SK-N-SH treated with all-trans-retinoic acid at 6 μM for 48 hours (cell line): ENCODE data around the gene LILRB1.

Experiments used
- ATAC-seq: fragments of 200-7000 bp; cut with Tn5 transposase; 3 replicates; pipeline ENCODE4 v1.9.1; 2020; ENCODE audit warnings: mild to moderate bottlenecking, moderate library complexity
- BACH2 ChIP-seq: fragments of 250-450 bp; sonication (Bioruptor Pico); IDR thresholded peaks from 2 replicates; pipeline ENCODE4 v1.9.0; 2021; ENCODE audit warnings: mild to moderate bottlenecking, borderline replicate concordance
- CSDC2 ChIP-seq: fragments of 250-450 bp; sonication (Bioruptor Pico); IDR thresholded peaks from 2 replicates; pipeline ENCODE4 v1.5.0; 2020; ENCODE audit warnings: mild to moderate bottlenecking, moderate library complexity
- CSRNP3 ChIP-seq: fragments of 250-450 bp; sonication (Bioruptor Pico); IDR thresholded peaks from 2 replicates; pipeline ENCODE4 v1.5.1; 2021; ENCODE audit warnings: mild to moderate bottlenecking, moderate library complexity
- ESRRG ChIP-seq: fragments of 250-450 bp; sonication (Bioruptor Pico); IDR thresholded peaks from 2 replicates; pipeline ENCODE4 v1.6.1; 2021; ENCODE audit warnings: mild to moderate bottlenecking
- GLIS3 ChIP-seq: fragments of 250-450 bp; sonication (Bioruptor Pico); IDR thresholded peaks from 2 replicates; pipeline ENCODE4 v1.5.0; 2020; ENCODE audit warnings: mild to moderate bottlenecking, moderate library complexity
- ISL1 ChIP-seq: fragments of 250-450 bp; sonication (Bioruptor Pico); IDR thresholded peaks from 2 replicates; pipeline ENCODE4 v2.1.2; 2022; ENCODE audit warnings: mild to moderate bottlenecking, moderate library complexity
- OSR1 ChIP-seq: fragments of 250-450 bp; sonication (Bioruptor Pico); IDR thresholded peaks from 2 replicates; pipeline ENCODE4 v1.8.0; 2022; ENCODE audit warnings: moderate library complexity, mild to moderate bottlenecking, inconsistent platforms
- PPARA ChIP-seq: fragments of 250-450 bp; sonication (Bioruptor Pico); IDR thresholded peaks from 2 replicates; pipeline ENCODE4 v1.5.0; 2020; ENCODE audit warnings: mild to moderate bottlenecking, borderline replicate concordance
- RARB ChIP-seq: fragments of 250-450 bp; sonication (Bioruptor Pico); IDR thresholded peaks from 2 replicates; pipeline ENCODE4 v1.8.0; 2021; ENCODE audit warnings: mild to moderate bottlenecking, moderate library complexity
- SNAI2 ChIP-seq: fragments of 250-450 bp; sonication (Bioruptor Pico); IDR thresholded peaks from 2 replicates; pipeline ENCODE4 v1.5.0; 2020; ENCODE audit warnings: mild to moderate bottlenecking, moderate library complexity
- TCF4 ChIP-seq: fragments of 250-450 bp; sonication (Bioruptor Pico); IDR thresholded peaks from 2 replicates; pipeline ENCODE4 v1.8.0; 2021; ENCODE audit warnings: mild to moderate bottlenecking, moderate library complexity, borderline replicate concordance
- TOX ChIP-seq: fragments of 250-450 bp; sonication (Bioruptor Pico); IDR thresholded peaks from 2 replicates; pipeline ENCODE4 v1.8.0; 2021; ENCODE audit warnings: mild to moderate bottlenecking, moderate library complexity, borderline replicate concordance
- ZC3H10 ChIP-seq: fragments of 250-450 bp; sonication (Bioruptor Pico); IDR thresholded peaks from 2 replicates; pipeline ENCODE4 v1.5.1; 2021; ENCODE audit warnings: mild to moderate bottlenecking, moderate library complexity
- ZFP3 ChIP-seq: fragments of 250-450 bp; sonication (Bioruptor Pico); IDR thresholded peaks from 2 replicates; pipeline ENCODE4 v1.5.0; 2020; ENCODE audit warnings: mild to moderate bottlenecking, moderate library complexity
- ZFP30 ChIP-seq: fragments of 450-650 bp; formaldehyde crosslinking; IDR thresholded peaks from 2 replicates; pipeline ENCODE4 v1.5.0; 2022; ENCODE audit warnings: mild to moderate bottlenecking, moderate library complexity
- ZNF8 ChIP-seq: fragments of 450-650 bp; formaldehyde crosslinking; IDR thresholded peaks from 2 replicates; pipeline ENCODE4 v1.5.0; 2020; ENCODE audit warnings: mild to moderate bottlenecking, moderate library complexity
- TF ChIP-seq, protein P1 (sequence below): fragments of 250-450 bp; sonication (Bioruptor Pico); IDR thresholded peaks from 2 replicates; pipeline ENCODE4 v1.5.0; 2020; ENCODE audit warnings: mild to moderate bottlenecking, moderate library complexity
- TF ChIP-seq, protein P2 (sequence below): fragments of 250-450 bp; sonication (Bioruptor Pico); IDR thresholded peaks from 2 replicates; pipeline ENCODE4 v1.8.0; 2020; ENCODE audit warnings: mild to moderate bottlenecking, moderate library complexity, borderline replicate concordance
- TF ChIP-seq, protein P3 (sequence below): fragments of 250-450 bp; sonication (Bioruptor Pico); IDR thresholded peaks from 2 replicates; pipeline ENCODE4 v1.8.0; 2021; ENCODE audit warnings: low read depth, mild to moderate bottlenecking, moderate library complexity, borderline replicate concordance
- TF ChIP-seq, protein P4 (sequence below): fragments of 250-450 bp; sonication (Bioruptor Pico); IDR thresholded peaks from 2 replicates; pipeline ENCODE4 v1.5.1; 2020; ENCODE audit warnings: low read depth, mild to moderate bottlenecking, moderate library complexity

Gene LILRB1

GRCh38 chr19:54667217-54667616, 36.9 kb downstream of the LILRB1 start:
- TF ChIP-seq OSR1 (no peak), CSDC2 (no peak), TOX (CRISPR knock-in tag) (no peak), RARB (CRISPR knock-in tag) (no peak), ESRRG (no peak), ZNF8 (no peak), ZC3H10 (CRISPR knock-in tag) (no peak), GLIS3 (no peak), ZFP30 (CRISPR knock-in tag) (no peak), ZFP3 (CRISPR knock-in tag) (no peak)
- TF ChIP-seq, protein P1, sequence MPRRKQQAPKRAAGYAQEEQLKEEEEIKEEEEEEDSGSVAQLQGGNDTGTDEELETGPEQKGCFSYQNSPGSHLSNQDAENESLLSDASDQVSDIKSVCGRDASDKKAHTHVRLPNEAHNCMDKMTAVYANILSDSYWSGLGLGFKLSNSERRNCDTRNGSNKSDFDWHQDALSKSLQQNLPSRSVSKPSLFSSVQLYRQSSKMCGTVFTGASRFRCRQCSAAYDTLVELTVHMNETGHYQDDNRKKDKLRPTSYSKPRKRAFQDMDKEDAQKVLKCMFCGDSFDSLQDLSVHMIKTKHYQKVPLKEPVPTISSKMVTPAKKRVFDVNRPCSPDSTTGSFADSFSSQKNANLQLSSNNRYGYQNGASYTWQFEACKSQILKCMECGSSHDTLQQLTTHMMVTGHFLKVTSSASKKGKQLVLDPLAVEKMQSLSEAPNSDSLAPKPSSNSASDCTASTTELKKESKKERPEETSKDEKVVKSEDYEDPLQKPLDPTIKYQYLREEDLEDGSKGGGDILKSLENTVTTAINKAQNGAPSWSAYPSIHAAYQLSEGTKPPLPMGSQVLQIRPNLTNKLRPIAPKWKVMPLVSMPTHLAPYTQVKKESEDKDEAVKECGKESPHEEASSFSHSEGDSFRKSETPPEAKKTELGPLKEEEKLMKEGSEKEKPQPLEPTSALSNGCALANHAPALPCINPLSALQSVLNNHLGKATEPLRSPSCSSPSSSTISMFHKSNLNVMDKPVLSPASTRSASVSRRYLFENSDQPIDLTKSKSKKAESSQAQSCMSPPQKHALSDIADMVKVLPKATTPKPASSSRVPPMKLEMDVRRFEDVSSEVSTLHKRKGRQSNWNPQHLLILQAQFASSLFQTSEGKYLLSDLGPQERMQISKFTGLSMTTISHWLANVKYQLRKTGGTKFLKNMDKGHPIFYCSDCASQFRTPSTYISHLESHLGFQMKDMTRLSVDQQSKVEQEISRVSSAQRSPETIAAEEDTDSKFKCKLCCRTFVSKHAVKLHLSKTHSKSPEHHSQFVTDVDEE (CRISPR knock-in tag): no peak
- TF ChIP-seq, protein P2, sequence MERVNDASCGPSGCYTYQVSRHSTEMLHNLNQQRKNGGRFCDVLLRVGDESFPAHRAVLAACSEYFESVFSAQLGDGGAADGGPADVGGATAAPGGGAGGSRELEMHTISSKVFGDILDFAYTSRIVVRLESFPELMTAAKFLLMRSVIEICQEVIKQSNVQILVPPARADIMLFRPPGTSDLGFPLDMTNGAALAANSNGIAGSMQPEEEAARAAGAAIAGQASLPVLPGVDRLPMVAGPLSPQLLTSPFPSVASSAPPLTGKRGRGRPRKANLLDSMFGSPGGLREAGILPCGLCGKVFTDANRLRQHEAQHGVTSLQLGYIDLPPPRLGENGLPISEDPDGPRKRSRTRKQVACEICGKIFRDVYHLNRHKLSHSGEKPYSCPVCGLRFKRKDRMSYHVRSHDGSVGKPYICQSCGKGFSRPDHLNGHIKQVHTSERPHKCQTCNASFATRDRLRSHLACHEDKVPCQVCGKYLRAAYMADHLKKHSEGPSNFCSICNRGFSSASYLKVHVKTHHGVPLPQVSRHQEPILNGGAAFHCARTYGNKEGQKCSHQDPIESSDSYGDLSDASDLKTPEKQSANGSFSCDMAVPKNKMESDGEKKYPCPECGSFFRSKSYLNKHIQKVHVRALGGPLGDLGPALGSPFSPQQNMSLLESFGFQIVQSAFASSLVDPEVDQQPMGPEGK (CRISPR knock-in tag): no peak
- ATAC-seq: no peak

DNA sequence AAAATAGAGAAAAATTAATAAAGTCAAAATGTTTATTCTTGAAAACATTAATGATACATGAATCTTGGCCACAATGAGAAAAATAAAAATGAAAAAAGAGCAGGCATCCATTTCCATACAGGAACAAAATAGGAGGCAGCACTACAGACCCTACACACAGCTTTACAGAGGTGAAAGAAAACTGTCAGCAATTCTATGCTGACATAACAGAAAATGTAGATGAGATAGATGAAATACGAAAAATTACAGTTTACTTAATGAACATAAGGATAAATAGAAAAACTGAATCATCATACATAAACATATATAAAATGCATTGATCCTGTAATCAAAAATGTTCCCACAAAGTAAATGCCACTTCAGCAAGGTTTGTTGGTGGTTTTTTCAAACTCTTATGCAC, 38.1 kb downstream of the LILRB1 start:
- TF ChIP-seq ZNF8 (no peak), TCF4 (CRISPR knock-in tag) (no peak), SNAI2 (no peak), PPARA (CRISPR knock-in tag) (no peak), TOX (CRISPR knock-in tag) (no peak), ESRRG (no peak), ZFP3 (CRISPR knock-in tag) (no peak)
- TF ChIP-seq, protein P3, sequence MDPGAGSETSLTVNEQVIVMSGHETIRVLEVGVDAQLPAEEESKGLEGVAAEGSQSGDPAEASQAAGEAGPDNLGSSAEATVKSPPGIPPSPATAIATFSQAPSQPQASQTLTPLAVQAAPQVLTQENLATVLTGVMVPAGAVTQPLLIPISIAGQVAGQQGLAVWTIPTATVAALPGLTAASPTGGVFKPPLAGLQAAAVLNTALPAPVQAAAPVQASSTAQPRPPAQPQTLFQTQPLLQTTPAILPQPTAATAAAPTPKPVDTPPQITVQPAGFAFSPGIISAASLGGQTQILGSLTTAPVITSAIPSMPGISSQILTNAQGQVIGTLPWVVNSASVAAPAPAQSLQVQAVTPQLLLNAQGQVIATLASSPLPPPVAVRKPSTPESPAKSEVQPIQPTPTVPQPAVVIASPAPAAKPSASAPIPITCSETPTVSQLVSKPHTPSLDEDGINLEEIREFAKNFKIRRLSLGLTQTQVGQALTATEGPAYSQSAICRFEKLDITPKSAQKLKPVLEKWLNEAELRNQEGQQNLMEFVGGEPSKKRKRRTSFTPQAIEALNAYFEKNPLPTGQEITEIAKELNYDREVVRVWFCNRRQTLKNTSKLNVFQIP (CRISPR knock-in tag): no peak
- TF ChIP-seq, protein P1 (CRISPR knock-in tag): no peak
- ATAC-seq: no peak

DNA sequence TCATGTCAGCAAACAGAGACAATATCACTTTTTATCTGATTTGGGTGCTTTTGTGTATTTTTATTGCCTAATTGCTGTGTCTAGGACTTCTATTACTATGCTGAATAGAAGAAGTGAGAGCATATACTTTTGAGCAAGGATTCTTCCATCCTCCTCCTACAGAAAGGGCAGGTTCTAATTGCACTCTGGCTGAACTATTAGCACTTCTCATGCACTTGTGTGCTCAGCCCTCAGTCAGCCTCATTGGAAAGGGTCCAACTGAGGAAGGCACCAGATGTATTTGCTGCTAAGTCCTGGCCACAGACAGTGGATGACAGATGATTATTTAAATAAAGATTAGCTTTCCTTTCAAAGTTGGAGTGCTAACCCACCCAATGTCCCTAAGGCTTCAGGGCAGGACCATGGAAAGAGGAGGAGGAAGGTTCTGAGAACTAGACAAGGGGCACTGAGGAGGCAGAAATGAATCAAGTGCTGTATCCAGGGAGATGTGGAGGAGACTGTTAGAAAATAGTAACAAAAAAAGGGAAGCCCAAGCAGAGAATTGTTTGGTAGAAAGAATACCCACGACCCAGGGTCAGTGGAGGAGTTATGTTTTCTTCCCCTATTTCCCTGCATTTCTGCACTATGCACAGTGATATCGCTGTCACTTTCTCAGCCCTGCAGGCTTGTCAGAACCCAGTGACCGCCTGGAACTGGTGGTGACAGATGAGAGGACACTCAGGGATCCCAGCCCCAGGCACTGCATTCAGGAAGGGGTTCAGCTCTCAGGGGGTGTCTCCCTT, 40.5 kb downstream of the LILRB1 start:
- ATAC-seq: no peak
- TF ChIP-seq CSRNP3 (CRISPR knock-in tag): no peak
- no peak for TF ChIP-seq RARB (CRISPR knock-in tag)
- TF ChIP-seq, protein P4, sequence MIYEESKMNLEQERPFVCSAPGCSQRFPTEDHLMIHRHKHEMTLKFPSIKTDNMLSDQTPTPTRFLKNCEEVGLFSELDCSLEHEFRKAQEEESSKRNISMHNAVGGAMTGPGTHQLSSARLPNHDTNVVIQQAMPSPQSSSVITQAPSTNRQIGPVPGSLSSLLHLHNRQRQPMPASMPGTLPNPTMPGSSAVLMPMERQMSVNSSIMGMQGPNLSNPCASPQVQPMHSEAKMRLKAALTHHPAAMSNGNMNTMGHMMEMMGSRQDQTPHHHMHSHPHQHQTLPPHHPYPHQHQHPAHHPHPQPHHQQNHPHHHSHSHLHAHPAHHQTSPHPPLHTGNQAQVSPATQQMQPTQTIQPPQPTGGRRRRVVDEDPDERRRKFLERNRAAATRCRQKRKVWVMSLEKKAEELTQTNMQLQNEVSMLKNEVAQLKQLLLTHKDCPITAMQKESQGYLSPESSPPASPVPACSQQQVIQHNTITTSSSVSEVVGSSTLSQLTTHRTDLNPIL (CRISPR knock-in tag): no peak
- TF ChIP-seq ISL1: no peak
- TF ChIP-seq, protein P3 (CRISPR knock-in tag): no peak
- no peak for TF ChIP-seq BACH2
- TF ChIP-seq, protein P2 (CRISPR knock-in tag): no peak
- TF ChIP-seq ZNF8: no peak
- no peak for TF ChIP-seq OSR1
- TF ChIP-seq ZFP30 (CRISPR knock-in tag): no peak
- no peak for TF ChIP-seq GLIS3
- no peak for TF ChIP-seq ZFP3 (CRISPR knock-in tag)
- no peak for TF ChIP-seq TOX (CRISPR knock-in tag)
- TF ChIP-seq CSDC2: no peak
- TF ChIP-seq ZC3H10 (CRISPR knock-in tag): no peak
